Measurements from ENCODE around the gene HAND1.

The HAND1 gene

GRCh38 chr5:154478752-154479159 lies 729 bp upstream of the HAND1 start:
- no peak for DNase-seq (ENCODE audit: low spot score)

GRCh38 chr5:154477382-154478223 lies 424 bp downstream of the HAND1 start:
- no peak for DNase-seq (ENCODE audit: low spot score)

- no peak for DNase-seq (ENCODE audit: low spot score)
Measured at GRCh38 chr5:154476354-154477205, 1.4 kb downstream of the HAND1 start.

- no peak for DNase-seq (ENCODE audit: low spot score)
Measured at GRCh38 chr5:154475591-154476353, 2.3 kb downstream of the HAND1 start.

- DNase-seq (ENCODE audit: low spot score) = no peak
Measured at GRCh38 chr5:154474396-154475334, 3.4 kb downstream of the HAND1 start.

GRCh38 chr5:154473581-154474283 lies 4.3 kb downstream of the HAND1 start:
- no peak for DNase-seq (ENCODE audit: low spot score)

- DNase-seq (ENCODE audit: low spot score) = no peak
Measured at GRCh38 chr5:154472871-154473580, 5.0 kb downstream of the HAND1 start.

- no peak for DNase-seq (ENCODE audit: low spot score)
Measured at GRCh38 chr5:154470947-154471870, 6.8 kb downstream of the HAND1 start.

- DNase-seq (ENCODE audit: low spot score) = no peak
Measured at GRCh38 chr5:154470137-154470536, 7.9 kb downstream of the HAND1 start.

- peak; percentile 84 for DNase-seq (ENCODE audit: low spot score)
Measured at GRCh38 chr5:154467655-154468354, 10.2 kb downstream of the HAND1 start.

- no peak for DNase-seq (ENCODE audit: low spot score)
Measured at GRCh38 chr5:154466671-154467070, 11.4 kb downstream of the HAND1 start.

GRCh38 chr5:154466147-154466546 lies 11.9 kb downstream of the HAND1 start:
- no peak for DNase-seq (ENCODE audit: low spot score)

- DNase-seq (ENCODE audit: low spot score) = no peak
Measured at GRCh38 chr5:154465169-154465568, 12.9 kb downstream of the HAND1 start.

GRCh38 chr5:154464438-154464837 lies 13.6 kb downstream of the HAND1 start:
- no peak for DNase-seq (ENCODE audit: low spot score)

GRCh38 chr5:154461531-154461930 lies 16.5 kb downstream of the HAND1 start:
- no peak for DNase-seq (ENCODE audit: low spot score)

- DNase-seq (ENCODE audit: low spot score) = no peak
Measured at GRCh38 chr5:154460172-154460571, 17.9 kb downstream of the HAND1 start.

- no peak for DNase-seq (ENCODE audit: low spot score)
Measured at GRCh38 chr5:154459015-154459414, 19.0 kb downstream of the HAND1 start.

GRCh38 chr5:154456540-154456939 lies 21.5 kb downstream of the HAND1 start:
- no peak for DNase-seq (ENCODE audit: low spot score)

Measured in germinal center (tissue), 1 donor.